Stimulated activated CD8-positive, alpha-beta memory T cell treated with anti-CD3 and anti-CD28 coated beads, Interleukin-4, amount 100 ng/mL, for 1 hour (primary cell): ENCODE data around the gene MIGA1.
"Not testable (repeated sequence)": the region's sequence is repeated elsewhere in the genome, so short reads cannot be mapped to it uniquely, and the experiment has no call there.

ENCODE experiments used
- DNase-seq, 2 donors: peaks; one replicate each; pipeline ENCODE4 v3.0.0-alpha.2; 2020; ENCODE audit warnings: low read depth in 2 of 2, low spot score in 1 of 2

Gene MIGA1

GRCh38 chr1:77779529-77780281 is at the start of gene MIGA1:
MIGA1 (plus strand) TSS chr1:77779649; CDS start chr1:77783253, 3,604 bp downstream.
- peak; percentile 44 to 71 for DNase-seq

DNA sequence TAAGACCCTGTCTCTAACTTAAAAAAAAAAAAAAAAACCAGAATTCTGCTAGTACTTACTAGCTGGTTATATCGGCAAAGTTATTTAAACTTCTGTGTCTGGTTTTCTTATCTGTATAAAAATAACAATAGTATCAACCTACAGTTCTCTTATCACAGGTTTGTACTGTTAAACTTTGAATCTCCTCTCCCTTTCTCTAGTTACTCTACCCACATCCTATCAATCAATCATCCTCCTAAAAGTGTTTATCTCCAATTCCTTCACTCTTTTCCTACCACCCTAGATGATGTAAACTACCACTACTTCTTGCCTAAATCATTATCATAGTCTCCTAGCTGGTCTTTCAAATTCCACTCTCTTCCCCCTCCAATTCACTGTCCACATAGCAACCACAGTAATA is 47.4 kb upstream of the MIGA1 start:
- DNase-seq, result no peak

DNA sequence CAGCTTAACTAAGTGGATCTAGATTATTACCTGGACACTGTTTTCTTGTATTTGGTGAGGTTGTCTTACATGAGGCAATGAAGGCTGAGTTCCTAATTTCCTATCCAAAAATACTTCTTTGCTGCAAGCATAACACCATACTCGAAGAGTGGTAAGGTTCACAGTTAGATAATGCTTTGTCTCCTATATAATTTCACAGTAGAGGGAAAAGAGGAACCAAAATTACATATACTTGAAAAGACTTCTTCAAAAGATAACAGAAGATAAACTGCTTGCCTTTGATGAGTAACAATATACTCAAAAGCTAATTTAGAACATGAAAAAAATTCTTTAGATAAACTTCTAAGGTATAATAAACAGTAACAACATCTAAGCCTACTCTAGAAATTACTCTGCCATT is 40.2 kb upstream of the MIGA1 start:
- no peak for DNase-seq

DNA sequence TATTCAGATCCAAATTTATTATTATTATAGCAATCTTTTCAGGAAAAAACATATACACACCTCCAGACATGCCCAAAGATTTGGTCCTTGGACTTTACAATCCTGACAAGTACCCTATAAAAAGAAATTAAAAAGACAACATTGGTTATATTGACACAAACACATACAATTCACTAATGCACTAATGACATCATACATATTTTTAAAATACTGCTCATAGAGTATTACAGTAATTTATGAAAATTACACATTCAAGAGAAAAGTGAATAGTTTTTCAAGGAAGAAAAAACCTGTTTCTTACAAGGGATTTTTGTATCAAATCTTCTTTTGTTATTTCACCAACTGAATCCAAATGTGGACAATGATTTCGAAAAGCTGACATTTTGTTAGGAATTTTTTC is 38.1 kb upstream of the MIGA1 start:
- DNase-seq, result no peak

DNA sequence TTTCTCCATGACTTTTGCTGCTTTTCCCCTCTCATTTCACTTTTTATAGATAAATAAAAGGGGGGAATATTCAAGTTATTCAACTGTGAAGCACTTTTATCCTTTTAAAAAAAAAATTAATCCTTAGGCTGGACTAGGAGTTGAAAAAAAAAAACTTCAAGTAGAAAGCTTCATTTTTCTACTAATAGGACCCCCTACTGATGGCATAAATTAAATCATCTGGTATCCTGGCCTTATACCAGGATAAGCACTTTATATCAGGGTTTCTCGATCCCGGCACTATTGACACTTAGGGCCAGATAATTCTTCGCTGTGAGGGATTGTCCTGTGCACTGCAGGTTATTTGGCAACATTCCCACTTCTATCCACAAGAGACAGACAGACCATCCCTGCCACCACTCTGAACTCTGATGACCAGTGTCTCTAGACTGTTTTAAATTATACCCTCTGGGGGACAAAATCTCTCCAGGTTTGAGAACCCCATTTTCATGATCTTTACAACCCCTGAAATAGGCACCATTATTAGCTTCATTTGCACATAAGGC is 37.4 kb upstream of the MIGA1 start:
- no peak for DNase-seq

GRCh38 chr1:77744576-77744975 is 34.9 kb upstream of the MIGA1 start:
- DNase-seq, result no peak

GRCh38 chr1:77749489-77749888 is 30.0 kb upstream of the MIGA1 start:
- not testable (repeated sequence) for DNase-seq

DNA sequence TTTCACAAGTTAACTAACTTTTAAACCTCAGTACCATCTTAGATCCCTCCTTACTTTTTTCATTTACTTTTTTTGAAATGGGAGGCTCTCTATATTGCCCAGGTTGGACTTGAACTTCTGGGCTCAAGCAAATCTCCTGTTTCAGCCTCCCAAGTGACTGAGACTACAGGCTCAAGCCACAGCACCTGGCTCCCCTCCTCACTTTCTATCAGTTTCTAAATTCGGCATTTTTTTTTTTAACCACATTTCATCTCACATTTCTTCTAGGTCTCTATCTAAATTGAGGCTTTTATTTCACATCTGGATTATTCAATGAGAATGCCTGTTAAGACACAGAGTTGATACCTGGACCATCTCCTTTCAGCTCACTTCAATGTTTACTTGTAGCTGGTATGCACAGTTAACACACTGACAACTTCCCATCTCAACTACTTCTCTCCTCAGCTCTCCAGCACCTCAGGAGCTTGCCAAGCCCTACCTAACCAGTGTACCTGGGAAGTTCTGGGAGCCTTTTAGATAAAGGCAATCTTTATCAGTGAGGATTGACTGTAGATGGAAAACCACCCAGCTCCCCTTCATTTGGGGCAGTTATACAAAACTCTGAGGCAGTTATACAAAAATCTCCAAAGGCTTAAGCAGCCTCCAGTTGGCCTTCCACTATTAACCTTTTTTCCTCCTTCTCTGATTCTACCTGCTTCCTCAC is 23.2 kb upstream of the MIGA1 start:
- DNase-seq, result no peak

- DNase-seq, result no peak
These were observed 22.3 kb upstream of the MIGA1 start for GRCh38 chr1:77757066-77757584.

DNA sequence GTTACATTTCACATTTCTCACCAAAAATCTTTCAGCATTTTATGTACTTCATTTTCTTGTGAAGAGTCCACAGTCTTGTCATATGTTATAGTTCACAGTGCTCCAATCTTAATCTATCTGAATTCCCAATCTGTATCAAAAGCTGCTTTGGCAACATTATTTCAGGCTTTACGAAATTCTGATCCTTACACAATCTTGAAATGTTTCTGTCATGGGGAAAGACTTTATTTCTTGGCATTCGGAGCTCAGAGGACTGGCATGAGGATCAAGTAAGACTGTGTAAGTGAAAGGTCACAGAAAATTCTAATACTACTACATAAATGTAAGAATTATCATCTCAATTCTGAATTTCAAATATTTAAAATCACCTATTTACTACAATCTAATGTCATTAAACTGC is 21.8 kb upstream of the MIGA1 start:
- DNase-seq, result no peak

DNA sequence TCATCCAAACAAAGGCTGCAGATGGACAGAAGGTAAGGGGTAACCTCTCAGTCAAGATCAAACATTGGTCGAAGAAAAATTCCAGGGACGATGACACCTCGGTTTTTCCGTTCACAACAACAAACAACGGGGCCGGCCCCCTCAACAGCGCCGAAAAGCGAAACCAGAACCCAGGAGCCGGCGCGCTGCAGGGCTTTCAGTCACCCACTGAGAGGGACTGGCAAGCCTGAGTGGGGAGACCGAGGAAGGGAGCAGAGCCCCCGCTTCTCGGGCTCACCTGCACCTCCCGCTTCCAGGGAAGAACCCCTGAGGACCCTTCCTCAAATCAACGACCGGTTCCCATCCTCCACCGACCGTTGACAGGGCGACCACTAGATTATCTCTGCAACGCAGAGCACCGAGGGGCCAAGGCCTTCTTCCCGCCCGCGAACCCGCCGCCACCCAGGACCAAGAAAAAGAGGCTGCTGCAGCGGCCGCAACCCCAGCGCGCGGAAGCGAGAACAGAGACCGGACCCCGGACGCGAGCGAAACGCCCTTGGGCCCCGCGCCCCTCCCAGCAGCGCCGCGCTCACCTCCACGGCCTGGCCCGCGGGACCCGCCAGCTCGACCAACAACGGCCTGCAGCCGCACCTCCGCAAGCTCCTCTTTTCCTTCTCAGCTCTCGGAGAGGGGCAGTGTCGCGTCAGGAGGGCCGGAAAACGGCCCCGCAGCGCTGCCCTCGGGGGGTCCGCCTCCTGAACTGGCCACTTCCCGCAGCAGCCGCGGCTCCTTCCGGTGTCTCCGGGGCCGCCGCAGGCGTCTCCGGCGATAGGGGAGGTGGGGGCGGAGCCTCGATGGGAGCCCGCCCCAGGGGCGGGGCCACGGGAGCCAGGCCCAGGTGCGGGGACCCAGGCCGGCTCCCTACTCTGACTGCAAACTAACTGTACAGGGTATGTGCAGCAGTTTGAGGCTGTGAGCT is 20.1 kb upstream of the MIGA1 start, which contains the start of gene USP33:
USP33 (minus strand) TSS at position 782 of the 958 bp plus-strand sequence. CDS start 18,155 bp downstream, outside the sequence.
- peak; percentile 79 to 83 for DNase-seq

GRCh38 chr1:77762072-77762476 is 17.4 kb upstream of the MIGA1 start:
- no peak for DNase-seq

- no peak for DNase-seq
These were observed 11.4 kb upstream of the MIGA1 start for GRCh38 chr1:77768006-77768405.

DNA sequence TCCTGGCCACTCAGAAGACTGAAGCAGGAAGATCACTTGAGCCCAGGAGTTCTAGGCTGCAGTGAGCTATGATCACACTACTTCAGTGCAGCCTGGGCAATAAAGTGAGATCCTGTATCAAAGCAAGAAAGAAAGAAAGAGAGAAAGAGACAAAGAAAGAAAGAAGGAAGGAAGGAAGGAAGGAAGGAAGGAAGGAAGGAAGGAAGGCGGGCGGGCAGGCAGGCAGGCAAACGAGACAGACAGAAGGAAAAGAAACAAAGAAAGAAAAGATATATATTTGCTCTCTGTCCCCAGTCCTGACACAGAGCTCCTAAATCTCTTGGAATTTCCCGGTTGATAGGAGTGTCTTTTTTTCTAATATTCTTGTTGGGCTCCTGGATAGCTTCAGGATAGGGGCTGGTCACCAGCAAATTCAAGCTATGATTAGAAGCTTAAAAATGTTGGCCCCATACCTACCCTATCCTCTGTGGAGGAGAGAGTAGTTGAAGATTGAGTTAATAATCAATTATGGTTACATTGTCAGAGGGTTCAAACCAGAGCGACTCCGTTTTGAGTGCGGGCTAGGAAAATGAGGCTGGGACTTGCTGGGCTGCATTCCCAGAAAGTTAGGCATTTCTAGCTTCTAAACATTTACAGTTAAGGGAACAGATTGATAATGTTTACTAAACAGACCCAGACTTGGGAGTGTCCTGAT is 3.3 kb upstream of the MIGA1 start:
- DNase-seq, result no peak

GRCh38 chr1:77781683-77782082 is 2.2 kb downstream of the MIGA1 start:
- no peak for DNase-seq

DNA sequence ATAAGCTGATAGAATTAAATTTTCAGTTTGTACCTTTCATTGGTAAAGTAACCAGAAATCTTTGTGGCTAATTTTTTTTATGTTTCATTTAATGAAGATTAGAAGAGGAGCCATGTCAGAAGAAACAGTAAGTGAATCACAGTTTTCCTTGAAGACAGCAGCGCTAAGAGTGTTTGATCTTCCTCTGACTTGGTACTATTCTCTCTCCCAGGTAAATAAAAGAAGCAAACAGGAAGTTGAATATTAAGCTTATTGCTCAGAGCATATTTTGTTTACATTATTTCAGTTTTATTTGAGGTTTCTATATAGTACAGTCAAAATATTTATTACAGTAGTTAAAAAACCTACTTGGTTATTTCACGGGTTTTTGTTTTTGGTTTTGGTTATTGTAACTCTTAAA is 3.7 kb downstream of the MIGA1 start:
- no peak for DNase-seq

DNA sequence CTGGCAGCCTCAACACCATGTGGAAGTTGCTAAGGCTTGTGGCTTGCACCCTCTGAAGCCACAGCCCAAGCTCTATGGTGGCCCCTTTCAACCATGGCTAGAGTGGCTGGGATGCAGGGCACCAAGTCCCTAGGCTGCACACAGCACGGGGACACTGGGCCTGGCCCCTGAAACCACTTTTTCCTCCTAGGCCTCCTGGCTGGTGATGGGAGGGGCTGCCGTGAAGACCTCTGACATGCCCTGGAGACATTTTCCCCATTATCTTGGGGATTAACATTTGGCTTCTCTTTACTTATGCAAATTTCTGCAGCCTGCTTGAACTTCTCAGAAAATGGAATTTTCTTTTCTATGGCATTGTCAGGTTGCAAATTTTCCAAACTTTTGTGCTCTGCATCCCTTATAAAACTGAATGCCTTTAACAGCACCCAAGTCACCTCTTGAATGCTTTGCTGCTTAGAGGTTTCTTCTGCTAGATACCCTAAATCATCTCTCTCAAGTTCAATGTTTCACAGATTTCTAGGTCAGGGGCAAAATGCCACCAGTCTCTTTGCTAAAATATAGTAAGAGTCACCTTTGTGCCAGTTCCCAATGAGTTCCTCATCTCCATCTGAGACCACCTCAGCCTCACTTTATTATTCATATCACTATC is 6.8 kb downstream of the MIGA1 start:
- DNase-seq, result not testable (repeated sequence)

- DNase-seq, result no peak
These were observed 15.1 kb downstream of the MIGA1 start for GRCh38 chr1:77794550-77794949.

DNA sequence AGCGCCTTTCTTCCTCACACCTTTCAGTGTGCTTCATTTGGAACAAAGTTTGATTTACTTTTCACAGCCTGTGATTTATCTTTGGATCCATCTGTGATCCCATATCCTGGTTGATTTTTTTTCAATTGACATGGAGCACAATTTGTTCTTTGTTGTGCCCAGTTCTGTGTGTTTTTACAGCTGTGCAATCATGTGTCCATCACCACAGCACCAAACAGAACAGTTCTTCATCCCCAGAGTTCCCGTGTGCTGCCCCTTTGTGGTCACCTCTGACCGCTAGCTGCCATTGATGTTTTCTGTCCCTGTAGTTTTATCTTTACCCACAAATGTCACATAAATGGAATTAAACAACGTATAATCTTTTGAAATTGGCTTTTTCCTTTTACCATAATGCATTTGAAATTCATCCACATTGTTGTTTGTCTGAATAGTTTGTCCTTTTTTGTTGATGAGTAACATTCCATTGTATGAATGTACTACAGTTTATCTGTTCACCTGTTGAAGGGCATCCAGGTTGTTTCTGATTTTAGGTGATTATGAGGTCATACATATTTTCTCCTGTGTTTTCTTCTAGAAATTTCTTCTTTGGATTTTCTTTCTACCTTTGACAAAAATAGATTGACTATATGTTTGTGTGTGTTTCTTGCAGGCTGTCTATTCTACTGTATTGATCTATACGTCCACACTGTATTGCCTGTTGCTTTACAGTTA is 17.4 kb downstream of the MIGA1 start:
- no peak for DNase-seq
